Fibroblast of lung (primary cell): Measurements from ENCODE around the gene NKG7. TPM values are rescaled to one million over a fixed set of nuclear protein-coding genes. Genes with fewer than 3 reads are reported as not detected.

ENCODE experiments used
- DNase-seq, 2 donors: peaks; one replicate each; pipeline versions ENCODE4 v3.0.0 to v3.0.0-alpha.2; 2010; ENCODE audit warnings: low read depth in 2 of 2
- H2AFZ ChIP-seq: 2 replicates; pipeline ENCODE4 v1.5.1; 2012; ENCODE audit warnings: low read length, control low read depth, inconsistent platforms
- H3K27ac ChIP-seq: 2 replicates; pipeline ENCODE4 v1.5.1; 2011; ENCODE audit warnings: low read length, control low read depth; ENCODE audit not compliant: insufficient read depth
- H3K27me3 ChIP-seq: 2 replicates; pipeline ENCODE4 v1.5.1; 2011; ENCODE audit warnings: mild to moderate bottlenecking, low read length; ENCODE audit not compliant: control insufficient read depth, insufficient read depth
- H3K36me3 ChIP-seq: 2 replicates; pipeline ENCODE4 v1.5.1; 2011; ENCODE audit warnings: low read length; ENCODE audit not compliant: control insufficient read depth, insufficient read depth
- H3K4me1 ChIP-seq: 2 replicates; pipeline ENCODE4 v1.5.1; 2011; ENCODE audit warnings: low read length; ENCODE audit not compliant: control insufficient read depth, insufficient read depth; ENCODE audit errors: extremely low read depth
- H3K4me2 ChIP-seq: 2 replicates; pipeline ENCODE4 v1.5.1; 2011; ENCODE audit warnings: low read length, control low read depth; ENCODE audit not compliant: insufficient read depth; ENCODE audit errors: extremely low read depth
- H3K4me3 ChIP-seq, 4 experiments: fragments of 200-600 bp in 1 of 4; sonication (generic) in 1 of 4; replicated peaks in 1 of 4; 2 replicates each; pipeline ENCODE4 v1.5.1; 2011 to 2016; ENCODE audit warnings: low read length in 4 of 4, low read depth in 3 of 4, mild to moderate bottlenecking in 3 of 4, control low read depth in 2 of 4, inconsistent platforms in 1 of 4, mixed read lengths in 1 of 4; ENCODE audit not compliant: insufficient read depth in 1 of 4; ENCODE audit errors: control extremely low read depth in 1 of 4
- H3K79me2 ChIP-seq: 2 replicates; pipeline ENCODE4 v1.5.1; 2012; ENCODE audit warnings: mild to moderate bottlenecking, low read length, inconsistent platforms; ENCODE audit not compliant: control insufficient read depth, insufficient read depth
- H3K9ac ChIP-seq: 2 replicates; pipeline ENCODE4 v1.5.1; 2011; ENCODE audit warnings: mild to moderate bottlenecking, low read length, control low read depth; ENCODE audit not compliant: insufficient read depth
- H3K9me3 ChIP-seq: 2 replicates; pipeline ENCODE4 v1.5.1; 2012; ENCODE audit warnings: low read depth, low read length; ENCODE audit not compliant: control insufficient read depth, insufficient read depth
- H4K20me1 ChIP-seq: 2 replicates; pipeline ENCODE4 v1.5.1; 2011; ENCODE audit warnings: low read length; ENCODE audit not compliant: control insufficient read depth, insufficient read depth; ENCODE audit errors: extremely low read depth
- EZH2 ChIP-seq: IDR thresholded peaks from 2 replicates; pipeline ENCODE4 v1.5.1; 2012; ENCODE audit warnings: low read length, control low read depth, mild to moderate bottlenecking; ENCODE audit errors: missing control alignments
- polyA plus RNA-seq, 2 donors: library from polyadenylated mRNA; depleted of rRNA in 1 of 2; stranded (reverse) in 1 of 2; unstranded in 1 of 2; fragments of >200 nt; gene quantifications; 2 replicates each; pipeline ENCODE4 v1.2.1, GENCODE V29; 2011 to 2012; ENCODE audit warnings: missing spikeins in 1 of 2
- total RNA-seq: library from RNA; depleted of rRNA; stranded (reverse); fragments of >200 nt; gene quantifications from 2 replicates; pipeline ENCODE4 v1.2.1, GENCODE V29; 2014
- TF ChIP-seq, protein P1 (sequence below), 2 donors: IDR thresholded peaks in 1 of 2; conservative IDR thresholded peaks in 1 of 2; 1 replicate in 1 of 2; 2 replicates in 1 of 2; pipeline ENCODE4 v1.5.1; 2011 to 2012; ENCODE audit warnings: low read length in 2 of 2, control low read depth in 1 of 2, inconsistent platforms in 1 of 2, low read depth in 1 of 2, mild to moderate bottlenecking in 1 of 2

The NKG7 gene
- total and polyA plus RNA-seq, 2 donors (not counting 1 experiment from before 2014, with no cell fraction given) = not detected

DNA sequence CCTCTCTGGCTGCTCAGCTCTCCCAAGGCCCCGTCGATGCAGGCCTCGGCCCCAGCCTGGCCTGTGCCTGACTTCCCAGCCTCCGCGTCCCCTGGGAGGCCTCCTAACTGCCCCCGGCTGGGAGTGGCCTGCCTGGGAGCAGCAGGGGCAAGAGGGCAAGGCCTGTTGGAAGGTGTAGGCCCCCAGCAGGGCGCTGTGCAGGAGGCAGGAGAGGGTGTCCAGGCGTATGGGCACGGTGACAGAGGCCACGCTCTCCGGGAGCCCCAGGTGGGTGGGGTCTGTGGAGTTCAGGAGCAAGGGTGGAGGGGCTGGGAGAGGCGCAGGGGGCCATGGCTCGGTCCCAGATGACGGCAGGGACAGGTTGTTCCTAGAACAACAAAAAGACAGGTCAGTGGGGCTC is 16.7 kb upstream of the NKG7 start:
- Histone ChIP-seq H3K9me3 (no peaks in the 10 kb centered on the region), H4K20me1 (no peaks in the 10 kb centered on the region), H3K79me2 (no peaks in the 10 kb centered on the region), H3K36me3 (no peaks in the 10 kb centered on the region), H2AFZ (no peak overlapping the region), H3K9ac (no peak overlapping the region), H3K27me3 (no peaks in the 10 kb centered on the region), H3K4me1 (no peaks in the 10 kb centered on the region), H3K4me3 (no peak overlapping the region), H3K27ac (no peak overlapping the region), H3K4me2 (no peak overlapping the region)
- no peak for DNase-seq
- TF ChIP-seq EZH2 = no peak
- TF ChIP-seq, protein P1, sequence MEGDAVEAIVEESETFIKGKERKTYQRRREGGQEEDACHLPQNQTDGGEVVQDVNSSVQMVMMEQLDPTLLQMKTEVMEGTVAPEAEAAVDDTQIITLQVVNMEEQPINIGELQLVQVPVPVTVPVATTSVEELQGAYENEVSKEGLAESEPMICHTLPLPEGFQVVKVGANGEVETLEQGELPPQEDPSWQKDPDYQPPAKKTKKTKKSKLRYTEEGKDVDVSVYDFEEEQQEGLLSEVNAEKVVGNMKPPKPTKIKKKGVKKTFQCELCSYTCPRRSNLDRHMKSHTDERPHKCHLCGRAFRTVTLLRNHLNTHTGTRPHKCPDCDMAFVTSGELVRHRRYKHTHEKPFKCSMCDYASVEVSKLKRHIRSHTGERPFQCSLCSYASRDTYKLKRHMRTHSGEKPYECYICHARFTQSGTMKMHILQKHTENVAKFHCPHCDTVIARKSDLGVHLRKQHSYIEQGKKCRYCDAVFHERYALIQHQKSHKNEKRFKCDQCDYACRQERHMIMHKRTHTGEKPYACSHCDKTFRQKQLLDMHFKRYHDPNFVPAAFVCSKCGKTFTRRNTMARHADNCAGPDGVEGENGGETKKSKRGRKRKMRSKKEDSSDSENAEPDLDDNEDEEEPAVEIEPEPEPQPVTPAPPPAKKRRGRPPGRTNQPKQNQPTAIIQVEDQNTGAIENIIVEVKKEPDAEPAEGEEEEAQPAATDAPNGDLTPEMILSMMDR (conservative IDR thresholded peaks at IDR 0.05 in 1 of 2, IDR thresholded peaks at IDR 0.05 in 1 of 2; ENCODE audit: low read depth in 1 of 2, low read length in 2 of 2) = no peak

DNA sequence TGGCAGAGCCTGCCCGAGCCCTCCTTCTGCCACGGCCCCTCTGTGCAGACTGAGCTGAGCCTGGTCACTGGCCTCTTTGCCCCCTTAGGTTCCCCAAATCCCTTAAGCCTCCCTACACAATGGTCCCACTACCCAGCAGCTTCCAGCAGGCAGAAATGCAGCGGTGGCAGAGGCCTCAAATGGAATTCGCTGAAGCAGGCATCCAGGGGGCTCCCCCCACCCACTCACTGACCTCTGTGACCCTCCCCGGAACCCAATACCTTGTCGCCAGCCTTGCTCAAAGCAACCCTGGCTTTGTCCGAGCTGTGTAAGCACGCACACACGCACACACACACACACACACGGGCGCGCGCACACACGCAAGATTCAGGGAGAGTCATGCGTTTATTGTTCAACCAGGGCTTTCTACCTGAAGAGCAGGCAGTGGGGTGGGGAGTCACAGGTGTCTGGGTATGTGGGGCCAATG is 15.5 kb upstream of the NKG7 start, which contains the start of gene LIM2:
Gene LIM2, minus strand, starts transcription at position 51 of the 466 bp plus-strand sequence. CDS start 531 bp downstream, outside the sequence.
- Histone ChIP-seq H3K79me2 (no peaks in the 10 kb centered on the region), H3K36me3 (no peaks in the 10 kb centered on the region), H3K9me3 (no peaks in the 10 kb centered on the region), H3K4me2 (no peak within 1 kb of the TSS), H3K9ac (no peak within 1 kb of the TSS), H3K27me3 (no peaks in the 10 kb centered on the region), H2AFZ (no peak within 1 kb of the TSS), H3K27ac (no peak within 1 kb of the TSS), H3K4me3 (no peak within 1 kb of the TSS), H3K4me1 (no peaks in the 10 kb centered on the region), H4K20me1 (no peaks in the 10 kb centered on the region)
- TF ChIP-seq, protein P1 (conservative IDR thresholded peaks at IDR 0.05 in 1 of 2, IDR thresholded peaks at IDR 0.05 in 1 of 2; ENCODE audit: low read depth in 1 of 2, low read length in 2 of 2) = no peak
- TF ChIP-seq EZH2 = no peak
- DNase-seq = no peak

DNA sequence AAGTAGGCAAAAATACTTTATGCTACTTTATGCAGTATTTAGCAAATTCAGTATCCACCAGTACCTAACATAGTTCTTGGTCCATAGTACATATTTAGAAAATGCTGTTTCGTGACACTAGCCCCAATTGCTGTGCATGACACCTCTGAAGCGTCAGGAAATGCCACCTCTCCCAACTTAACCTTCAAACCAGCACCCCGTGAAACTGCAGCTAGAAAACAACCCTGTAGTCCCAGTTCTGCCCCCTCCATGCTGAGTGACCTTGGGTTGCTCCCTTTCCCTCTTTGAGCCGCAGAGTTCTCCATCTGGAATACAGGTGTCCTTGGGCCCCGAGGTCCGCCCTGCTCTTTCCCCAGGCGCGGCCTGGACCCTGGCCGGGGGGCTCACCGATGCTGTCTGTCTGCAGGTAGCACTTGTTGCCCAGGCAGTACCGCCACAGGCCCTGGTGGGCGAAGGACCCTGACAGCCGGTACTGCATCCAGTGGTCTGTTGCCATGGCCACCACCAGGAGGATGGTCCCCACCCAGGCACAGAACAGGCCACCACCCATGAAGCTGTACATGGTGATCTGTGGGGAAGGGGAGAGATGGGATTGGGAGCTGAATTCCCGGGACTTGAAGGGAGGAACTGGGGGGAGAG is 14.5 kb upstream of the NKG7 start:
- Histone ChIP-seq H3K4me1 (no peaks in the 10 kb centered on the region), H3K79me2 (no peaks in the 10 kb centered on the region), H4K20me1 (no peaks in the 10 kb centered on the region), H3K4me3 (no peak overlapping the region), H3K4me2 (no peak overlapping the region), H3K9me3 (no peaks in the 10 kb centered on the region), H3K9ac (no peak overlapping the region), H3K27me3 (no peaks in the 10 kb centered on the region), H3K27ac (no peak overlapping the region), H3K36me3 (no peaks in the 10 kb centered on the region), H2AFZ (no peak overlapping the region)
- TF ChIP-seq EZH2 = no peak
- TF ChIP-seq, protein P1 (conservative IDR thresholded peaks at IDR 0.05 in 1 of 2, IDR thresholded peaks at IDR 0.05 in 1 of 2; ENCODE audit: low read depth in 1 of 2, low read length in 2 of 2) = no peak
- DNase-seq = no peak
